Stimulated activated CD4-positive, alpha-beta T cell treated with anti-CD3 and anti-CD28 coated beads, TNF-alpha, amount 100 ng/mL, for 24 hours (primary cell): ENCODE results near the gene PIEZO1.
A peak's percentile ranks its signal among the peaks of the same experiment; 100 is the strongest.

Experiments
- DNase-seq, 3 experiments: peaks; one replicate each; pipeline ENCODE4 v3.0.0-alpha.2; 2020; ENCODE audit warnings: low read depth in 3 of 3

PIEZO1 gene

DNA sequence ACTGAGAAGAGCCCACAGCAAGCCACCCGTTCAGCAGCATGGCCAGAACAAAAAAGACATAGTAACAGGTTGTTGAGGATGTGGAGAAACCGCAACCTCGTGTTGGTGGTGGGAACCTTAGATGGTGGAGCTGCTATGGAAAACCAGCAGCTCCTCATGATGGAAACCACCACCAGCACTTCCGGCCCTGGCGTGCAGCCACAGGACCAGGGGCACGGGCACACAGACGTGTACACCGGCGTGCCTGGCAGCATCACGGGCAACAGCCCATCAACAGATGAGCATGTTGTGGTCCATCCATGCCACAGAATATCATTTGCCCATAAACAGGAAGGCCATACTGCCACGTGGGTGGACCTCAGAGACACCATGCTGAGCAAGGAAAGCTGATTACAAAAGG is 66.8 kb downstream of the PIEZO1 start:
- no peak for DNase-seq

DNA sequence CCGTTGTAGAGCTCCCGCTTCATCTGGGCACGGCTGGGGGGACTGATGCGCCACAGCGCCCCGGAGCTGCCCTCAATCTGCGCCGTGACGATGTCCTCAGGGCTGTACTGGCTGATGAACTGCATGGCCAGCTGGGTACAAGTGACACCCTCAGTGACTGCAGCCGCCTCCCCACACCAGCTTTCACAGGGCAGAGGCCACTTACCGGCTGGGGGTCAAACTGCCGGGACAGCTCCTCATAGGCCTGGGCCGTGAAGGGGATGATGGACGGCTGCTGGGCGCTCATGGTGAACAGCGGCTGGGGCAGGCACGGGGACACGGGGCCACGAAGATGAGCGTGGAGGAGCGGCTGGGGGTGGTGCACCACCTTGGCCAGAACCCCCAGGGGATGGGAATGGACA is 68.4 kb downstream of the PIEZO1 start:
- DNase-seq, result no peak

GRCh38 chr16:88716201-88716600 is 68.8 kb downstream of the PIEZO1 start:
- DNase-seq, result no peak

- no peak for DNase-seq
These were observed 69.5 kb downstream of the PIEZO1 start for GRCh38 chr16:88715312-88716190.

DNA sequence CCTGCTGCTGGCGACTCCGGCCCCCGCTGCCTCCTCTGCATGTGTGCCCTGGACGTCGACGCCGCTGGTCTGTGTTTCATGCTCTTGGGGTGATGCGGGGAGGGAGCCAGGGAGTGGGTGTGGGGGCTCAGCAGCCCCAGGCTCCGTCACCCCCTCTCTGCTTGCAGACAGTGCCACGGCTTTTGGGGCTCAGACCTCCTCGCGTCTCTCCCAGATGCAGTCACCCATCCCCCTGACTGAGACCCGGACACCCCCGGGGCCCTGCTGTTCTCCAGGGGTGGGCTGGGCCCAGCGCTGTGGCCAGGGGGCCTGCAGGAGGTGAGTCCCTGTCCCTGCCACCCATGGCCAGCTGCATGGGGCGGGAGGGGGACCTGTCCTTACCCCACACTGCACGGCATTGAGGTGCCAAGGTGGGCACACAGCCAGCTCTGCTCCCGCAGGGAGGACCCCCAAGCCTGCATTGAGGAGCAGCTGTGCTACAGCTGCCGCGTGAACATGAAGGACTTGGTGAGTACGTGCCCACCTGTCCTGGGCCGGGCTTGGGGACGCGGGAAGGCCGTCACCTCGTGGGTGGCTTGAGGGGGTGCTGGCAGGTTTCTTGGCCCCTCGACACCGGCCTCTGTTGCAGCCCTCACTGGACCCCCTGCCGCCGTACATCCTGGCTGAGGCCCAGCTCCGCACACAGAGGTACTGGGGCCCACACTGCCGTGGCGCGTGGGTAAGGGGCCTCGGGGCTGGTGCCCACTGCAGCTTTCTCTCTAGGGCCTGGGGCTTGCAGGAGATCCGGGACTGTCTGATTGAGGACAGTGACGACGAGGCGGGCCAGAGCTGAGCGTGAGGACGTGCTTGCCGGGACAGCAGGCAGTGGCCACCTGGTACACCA is 70.4 kb downstream of the PIEZO1 start:
- no peak for DNase-seq

DNA sequence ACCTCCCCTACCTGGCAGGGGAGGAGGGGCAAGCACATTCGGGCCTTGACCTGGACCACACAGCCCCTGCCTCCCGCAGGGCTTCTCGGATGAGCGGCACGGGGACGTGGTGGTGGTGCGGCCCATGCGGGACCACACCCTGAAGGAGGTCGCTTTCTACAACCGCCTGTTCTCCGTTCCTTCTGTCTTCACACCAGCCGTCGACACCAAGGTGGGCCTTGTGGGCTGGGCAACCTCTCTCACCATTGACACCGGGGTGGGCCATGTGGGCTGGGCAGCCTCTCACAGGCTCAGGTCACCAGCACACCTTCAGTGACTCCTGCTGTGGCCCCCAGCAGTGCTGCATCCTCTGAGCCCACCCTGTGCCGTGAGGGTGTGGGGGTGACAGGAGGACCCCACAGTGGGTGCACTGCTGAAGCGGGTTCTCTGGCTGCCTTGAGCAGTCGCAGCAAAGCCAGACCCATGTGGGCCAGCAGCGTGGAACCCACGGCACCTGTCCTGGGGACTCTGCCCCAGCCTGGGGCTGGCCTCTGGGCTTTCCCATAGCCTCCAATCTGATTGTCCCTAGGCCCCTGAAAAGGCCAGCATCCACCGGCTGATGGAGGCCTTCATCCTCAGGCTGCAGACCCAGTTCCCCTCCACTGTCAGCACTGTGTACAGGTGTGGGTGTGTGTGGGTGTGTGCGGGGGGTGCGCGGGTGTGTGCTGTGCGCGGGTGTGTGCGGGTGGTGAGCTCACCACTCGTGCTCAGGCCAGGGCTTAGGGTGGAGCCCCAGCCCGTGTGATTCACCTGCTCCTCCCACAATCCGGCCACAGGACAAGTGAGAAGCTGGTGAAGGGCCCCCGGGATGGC is 71.2 kb downstream of the PIEZO1 start:
- no peak for DNase-seq

- DNase-seq, result no peak
These were observed 72.0 kb downstream of the PIEZO1 start for GRCh38 chr16:88713054-88713453.

DNA sequence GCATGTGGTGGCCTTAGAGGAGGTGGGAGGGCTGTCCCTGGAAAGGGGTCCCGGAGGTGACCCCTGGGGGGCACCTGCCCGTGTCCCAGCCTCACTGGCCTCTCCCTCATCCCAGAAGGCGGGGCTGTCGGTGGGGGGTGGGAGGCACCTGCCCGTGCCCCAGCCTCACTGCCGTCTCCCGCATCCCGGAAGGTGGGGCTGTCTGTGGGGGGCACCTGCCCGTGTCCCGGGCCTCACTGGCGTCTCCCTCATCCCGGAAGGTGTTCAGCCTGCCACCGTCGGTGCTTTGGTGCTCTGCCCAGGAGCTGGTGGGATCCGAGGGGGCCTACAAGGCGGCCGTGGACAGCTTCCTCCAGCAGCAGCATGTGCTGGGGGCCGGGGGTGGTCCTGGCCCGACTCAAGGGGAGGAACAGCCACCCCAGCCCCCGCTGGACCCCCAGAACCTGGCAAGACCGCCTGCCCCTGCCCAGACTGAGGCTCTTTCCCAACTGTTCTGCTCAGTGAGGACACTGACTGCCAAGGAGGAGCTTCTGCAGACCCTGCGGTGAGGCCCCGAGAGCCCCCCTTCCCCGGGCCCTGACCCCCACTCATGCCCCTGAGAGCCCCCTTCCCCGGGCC is 72.5 kb downstream of the PIEZO1 start:
- DNase-seq, result no peak

DNA sequence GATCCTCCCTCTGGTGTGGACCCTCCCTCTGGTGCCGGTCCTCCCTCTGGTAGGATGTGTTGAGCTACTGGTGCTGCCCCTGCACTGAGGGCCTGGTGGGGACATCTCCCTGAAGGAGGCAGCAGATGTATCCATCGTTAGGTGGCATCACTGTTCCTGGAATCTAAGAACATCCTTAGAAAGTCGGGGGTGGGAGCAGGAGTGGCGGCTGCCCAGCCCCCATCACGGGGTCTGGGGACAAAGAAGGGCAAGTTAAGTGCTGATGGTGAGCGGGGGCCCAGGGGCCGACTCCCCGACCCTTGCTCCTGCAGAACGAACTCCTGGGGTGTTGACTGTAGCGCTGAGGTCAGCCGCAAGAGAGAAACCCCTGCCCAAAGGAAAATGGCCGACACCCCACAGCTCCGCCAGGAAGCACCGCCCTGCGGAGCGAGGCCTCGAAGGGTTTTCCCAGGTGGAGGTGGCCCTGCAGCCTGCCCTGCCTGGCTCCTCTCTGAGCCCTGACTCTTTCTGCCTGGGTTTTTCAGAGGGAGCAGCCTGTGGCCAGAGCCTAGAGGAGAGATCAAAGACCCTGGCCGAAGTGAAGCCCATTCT is 73.2 kb downstream of the PIEZO1 start:
- no peak for DNase-seq

- DNase-seq, result no peak
These were observed 74.5 kb downstream of the PIEZO1 start for GRCh38 chr16:88710556-88710955.

DNA sequence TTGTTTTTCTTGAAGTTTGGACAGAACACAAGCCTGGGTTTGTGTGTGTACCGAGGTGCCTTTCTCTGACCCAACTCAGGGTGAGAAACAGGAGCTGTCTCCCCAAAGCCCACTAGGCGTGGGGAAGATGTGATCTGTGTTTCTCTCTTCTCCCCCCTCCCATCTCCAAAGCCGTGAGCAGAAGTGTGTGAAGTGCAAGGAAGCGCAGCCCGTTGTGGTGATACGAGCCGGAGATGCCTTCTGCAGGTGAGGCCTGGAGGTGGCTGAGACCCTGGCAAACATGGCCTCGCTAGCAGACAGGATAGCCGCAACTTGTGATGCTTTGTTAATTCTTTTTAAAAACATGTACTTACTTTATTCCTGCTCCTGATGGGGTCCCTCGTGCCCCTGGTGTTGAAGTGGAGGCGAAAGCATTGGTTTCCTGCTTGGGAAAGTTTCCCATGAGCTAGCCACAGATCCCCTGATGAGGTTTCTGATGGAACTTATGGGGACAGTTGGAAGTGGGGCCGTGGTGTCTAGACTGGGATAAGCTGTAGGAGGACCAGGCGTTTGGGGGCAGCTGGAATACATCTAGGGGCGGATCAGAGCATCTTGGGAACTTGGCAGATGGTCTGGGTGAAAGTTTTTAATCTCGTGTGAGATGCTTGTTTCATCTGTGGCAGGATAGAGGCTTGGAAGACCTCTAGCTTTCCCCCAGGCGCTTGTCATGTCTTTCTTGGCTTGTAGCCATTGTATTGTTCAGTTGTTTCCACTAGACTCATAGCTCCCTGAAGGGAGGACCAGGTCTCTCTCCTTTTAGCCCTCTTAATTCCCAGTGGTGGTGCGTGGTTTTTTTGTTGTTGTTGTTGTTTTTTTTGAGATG is 77.8 kb downstream of the PIEZO1 start:
- DNase-seq, result no peak

- peak; percentile 85 to 92 (median 88) for DNase-seq
These were observed 78.6 kb downstream of the PIEZO1 start, which contains the start of the genes CTU2 and RNF166 for GRCh38 chr16:88706229-88706964. CTU2 (plus strand) TSS chr16:88706503; CDS start chr16:88706531, 28 bp downstream. RNF166 (minus strand) TSS chr16:88706408; CDS start chr16:88706325, 83 bp downstream.

- DNase-seq, result no peak
These were observed 79.2 kb downstream of the PIEZO1 start for GRCh38 chr16:88705801-88706228.

GRCh38 chr16:88705076-88705684 is 79.8 kb downstream of the PIEZO1 start:
- DNase-seq, result no peak

- peak in 1 of 3 experiments; percentile 80 for DNase-seq
These were observed 81.3 kb downstream of the PIEZO1 start for GRCh38 chr16:88703486-88704309.

GRCh38 chr16:88702371-88703210 is 82.4 kb downstream of the PIEZO1 start:
- DNase-seq, result no peak
